Spleen (tissue), 7 donors: Measurements from ENCODE around the gene ACOX2.

Experiments used
- POLR2A ChIP-seq, 3 donors: fragments of 450-650 bp; IDR thresholded peaks; one replicate each; pipeline ENCODE4 v1.5.1; 2017; ENCODE audit warnings: antibody characterized with exemption in 3 of 3, mild to moderate bottlenecking in 1 of 3
- POLR2AphosphoS5 ChIP-seq, 3 donors: sonication (generic); formaldehyde crosslinking; IDR thresholded peaks; one replicate each; pipeline ENCODE4 v1.5.1; 2017; ENCODE audit warnings: antibody characterized with exemption in 3 of 3
- TF ChIP-seq, protein P1 (sequence below), 11 experiments: fragments of 200-600 bp in 7 of 11; fragments of 450-650 bp in 4 of 11; sonication (generic) in 4 of 11; IDR thresholded peaks in 8 of 11; conservative IDR thresholded peaks in 3 of 11; 1 replicate in 7 of 11; 2 replicates in 4 of 11; pipeline versions ENCODE4 v1.4.0 to v1.8.0; 2016 to 2021; ENCODE audit warnings: antibody characterized with exemption in 11 of 11, inconsistent platforms in 4 of 11, mild to moderate bottlenecking in 1 of 11
- donor health status: DM: no; HTN: no; CAD: no; lungs with moderate emphysema.
- donor health status: DM: no; HTN: no; CAD: no.
- donor health status: DM: no; HTN: no; CAD: no.

DNA sequence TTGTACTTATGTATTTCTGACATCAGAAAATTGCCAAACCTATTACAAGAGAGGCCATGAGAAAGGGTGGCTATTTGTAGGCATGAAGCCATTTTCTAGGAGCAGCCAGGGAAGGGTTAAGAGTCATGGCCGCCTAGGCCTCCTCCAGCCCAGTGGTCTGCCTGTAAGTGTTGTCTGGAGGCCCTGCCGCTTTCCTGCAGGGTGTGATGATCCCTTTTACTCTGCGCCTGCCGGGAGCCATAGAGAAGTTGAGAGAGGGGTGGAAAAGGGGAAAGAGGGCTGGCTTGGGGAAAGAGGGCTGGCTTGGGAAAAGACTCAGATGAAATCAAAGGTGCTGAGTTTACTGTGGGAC is 74.2 kb downstream of the ACOX2 start:
- TF ChIP-seq POLR2A (IDR thresholded peaks at IDR 0.05): no peak
- TF ChIP-seq, protein P1, sequence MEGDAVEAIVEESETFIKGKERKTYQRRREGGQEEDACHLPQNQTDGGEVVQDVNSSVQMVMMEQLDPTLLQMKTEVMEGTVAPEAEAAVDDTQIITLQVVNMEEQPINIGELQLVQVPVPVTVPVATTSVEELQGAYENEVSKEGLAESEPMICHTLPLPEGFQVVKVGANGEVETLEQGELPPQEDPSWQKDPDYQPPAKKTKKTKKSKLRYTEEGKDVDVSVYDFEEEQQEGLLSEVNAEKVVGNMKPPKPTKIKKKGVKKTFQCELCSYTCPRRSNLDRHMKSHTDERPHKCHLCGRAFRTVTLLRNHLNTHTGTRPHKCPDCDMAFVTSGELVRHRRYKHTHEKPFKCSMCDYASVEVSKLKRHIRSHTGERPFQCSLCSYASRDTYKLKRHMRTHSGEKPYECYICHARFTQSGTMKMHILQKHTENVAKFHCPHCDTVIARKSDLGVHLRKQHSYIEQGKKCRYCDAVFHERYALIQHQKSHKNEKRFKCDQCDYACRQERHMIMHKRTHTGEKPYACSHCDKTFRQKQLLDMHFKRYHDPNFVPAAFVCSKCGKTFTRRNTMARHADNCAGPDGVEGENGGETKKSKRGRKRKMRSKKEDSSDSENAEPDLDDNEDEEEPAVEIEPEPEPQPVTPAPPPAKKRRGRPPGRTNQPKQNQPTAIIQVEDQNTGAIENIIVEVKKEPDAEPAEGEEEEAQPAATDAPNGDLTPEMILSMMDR (IDR thresholded peaks at IDR 0.05 in 8 of 11, conservative IDR thresholded peaks at IDR 0.05 in 3 of 11): no peak
- TF ChIP-seq POLR2AphosphoS5 (IDR thresholded peaks at IDR 0.05): no peak
